ENCODE measurements around the gene LRBA.

Gene LRBA

GRCh38 chr4:150252741-150253140 lies 762.3 kb downstream of the LRBA start:
- Histone ChIP-seq H3K4me3 (ENCODE audit: low read length in 2 of 2) (no peak overlapping the region), H3K9me3 (ENCODE audit: control insufficient read depth in 2 of 2, low read length in 2 of 2) (no peaks in the 10 kb centered on the region), H3K27me3 (ENCODE audit: control insufficient read depth in 1 of 2, insufficient read depth in 2 of 2, low read length in 2 of 2) (no peaks in the 10 kb centered on the region), H3K4me1 (ENCODE audit: control insufficient read depth, insufficient read depth, low read length) (peaks cover 15% of the 10 kb centered on the region), H3K27ac (ENCODE audit: low read length) (peak overlapping the region; percentile 46), H3K36me3 (ENCODE audit: control insufficient read depth in 2 of 2, insufficient read depth in 2 of 2, low read length in 2 of 2) (peaks cover 31 to 44% of the 10 kb centered on the region in 2 donors), H3K9ac (ENCODE audit: low read length in 2 of 2) (no peak overlapping the region)

DNA sequence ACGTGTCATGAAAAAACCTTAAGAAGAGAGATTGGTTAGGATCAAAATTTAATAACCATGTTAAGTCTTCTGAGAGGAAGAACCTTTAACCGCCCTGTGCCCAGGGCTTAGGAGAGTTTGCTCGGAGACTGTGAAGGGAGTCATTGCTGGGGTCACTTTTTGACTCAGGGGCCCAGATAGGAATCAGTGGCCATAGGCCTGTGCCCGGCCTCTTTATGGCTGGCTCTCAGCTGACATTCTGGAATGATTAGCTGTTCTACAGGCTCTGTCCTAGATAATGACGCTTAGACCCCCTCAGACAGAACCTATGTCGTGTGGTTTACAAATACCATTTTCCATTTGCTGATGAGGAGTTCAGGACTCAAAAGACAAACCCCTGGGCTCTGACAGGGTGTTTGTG lies 762.8 kb downstream of the LRBA start:
- Histone ChIP-seq H3K27me3 (ENCODE audit: control insufficient read depth in 1 of 2, insufficient read depth in 2 of 2, low read length in 2 of 2) (no peaks in the 10 kb centered on the region), H3K36me3 (ENCODE audit: control insufficient read depth in 2 of 2, insufficient read depth in 2 of 2, low read length in 2 of 2) (peaks cover 31 to 44% of the 10 kb centered on the region in 2 donors), H3K9me3 (ENCODE audit: control insufficient read depth in 2 of 2, low read length in 2 of 2) (no peaks in the 10 kb centered on the region), H3K4me3 (ENCODE audit: low read length in 2 of 2) (no peak overlapping the region), H3K9ac (ENCODE audit: low read length in 2 of 2) (no peak overlapping the region), H3K27ac (ENCODE audit: low read length) (peak overlapping the region; percentile 46), H3K4me1 (ENCODE audit: control insufficient read depth, insufficient read depth, low read length) (peaks cover 15% of the 10 kb centered on the region)

- peaks cover 31 to 41% of the 10 kb centered on the region in 2 donors for H3K36me3 ChIP-seq (ENCODE audit: control insufficient read depth in 2 of 2, insufficient read depth in 2 of 2, low read length in 2 of 2)
- no peaks in the 10 kb centered on the region for H3K27me3 ChIP-seq (ENCODE audit: control insufficient read depth in 1 of 2, insufficient read depth in 2 of 2, low read length in 2 of 2)
- H3K4me1 ChIP-seq (ENCODE audit: control insufficient read depth, insufficient read depth, low read length): peaks cover 15% of the 10 kb centered on the region
- H3K9me3 ChIP-seq (ENCODE audit: control insufficient read depth in 2 of 2, low read length in 2 of 2): no peaks in the 10 kb centered on the region
- no peak overlapping the region for H3K4me3 ChIP-seq (ENCODE audit: low read length in 2 of 2)
- H3K9ac ChIP-seq (ENCODE audit: low read length in 2 of 2): no peak overlapping the region
- peak overlapping the region; percentile 46 for H3K27ac ChIP-seq (ENCODE audit: low read length)
Measured at GRCh38 chr4:150251752-150252190, 763.3 kb downstream of the LRBA start.

GRCh38 chr4:150250998-150251651 lies 764.0 kb downstream of the LRBA start:
- H3K27me3 ChIP-seq (ENCODE audit: control insufficient read depth in 1 of 2, insufficient read depth in 2 of 2, low read length in 2 of 2): no peaks in the 10 kb centered on the region
- no peak overlapping the region for H3K4me3 ChIP-seq (ENCODE audit: low read length in 2 of 2)
- H3K27ac ChIP-seq (ENCODE audit: low read length): no peak overlapping the region
- no peak overlapping the region for H3K9ac ChIP-seq (ENCODE audit: low read length in 2 of 2)
- H3K9me3 ChIP-seq (ENCODE audit: control insufficient read depth in 2 of 2, low read length in 2 of 2): no peaks in the 10 kb centered on the region
- peaks cover 15% of the 10 kb centered on the region for H3K4me1 ChIP-seq (ENCODE audit: control insufficient read depth, insufficient read depth, low read length)
- H3K36me3 ChIP-seq (ENCODE audit: control insufficient read depth in 2 of 2, insufficient read depth in 2 of 2, low read length in 2 of 2): peaks cover 29 to 40% of the 10 kb centered on the region in 2 donors

DNA sequence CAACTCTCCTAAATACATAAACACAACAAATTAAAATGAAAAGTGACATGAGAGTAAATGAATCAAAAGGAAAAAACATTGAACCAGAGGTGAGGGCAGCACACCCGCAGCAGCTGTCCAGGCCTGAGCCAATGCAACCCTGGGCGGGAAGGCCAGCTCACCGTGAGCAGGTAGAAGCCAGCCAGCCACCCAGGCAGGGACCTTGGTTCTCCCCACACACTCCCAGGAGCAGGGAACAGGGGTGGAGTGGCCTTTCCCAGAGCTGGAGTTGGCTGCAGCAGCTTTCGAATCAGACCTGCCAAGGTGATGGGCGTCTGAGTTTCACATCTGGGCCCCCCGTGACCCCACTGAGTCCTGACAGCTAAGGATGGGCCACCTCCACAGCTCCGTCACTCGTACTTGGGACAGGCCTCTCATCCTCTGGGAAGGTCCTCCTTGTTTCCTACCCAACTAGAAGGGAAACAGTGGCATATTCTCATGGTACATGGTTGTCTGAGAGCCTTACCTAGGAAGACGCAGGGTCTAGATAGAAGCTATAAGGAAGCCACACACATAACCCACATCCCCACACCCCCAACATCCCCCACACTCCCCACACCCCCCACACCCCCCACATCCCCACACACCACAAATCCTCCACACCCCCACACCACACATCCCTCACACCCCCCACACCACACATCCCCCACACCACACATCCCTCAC lies 764.6 kb downstream of the LRBA start:
- H3K36me3 ChIP-seq (ENCODE audit: control insufficient read depth in 2 of 2, insufficient read depth in 2 of 2, low read length in 2 of 2): peaks cover 27 to 40% of the 10 kb centered on the region in 2 donors
- H3K27me3 ChIP-seq (ENCODE audit: control insufficient read depth in 1 of 2, insufficient read depth in 2 of 2, low read length in 2 of 2): no peaks in the 10 kb centered on the region
- H3K9me3 ChIP-seq (ENCODE audit: control insufficient read depth in 2 of 2, low read length in 2 of 2): no peaks in the 10 kb centered on the region
- H3K27ac ChIP-seq (ENCODE audit: low read length): no peak overlapping the region
- H3K4me3 ChIP-seq (ENCODE audit: low read length in 2 of 2): no peak overlapping the region
- H3K9ac ChIP-seq (ENCODE audit: low read length in 2 of 2): no peak overlapping the region
- H3K4me1 ChIP-seq (ENCODE audit: control insufficient read depth, insufficient read depth, low read length): peaks cover 8% of the 10 kb centered on the region

DNA sequence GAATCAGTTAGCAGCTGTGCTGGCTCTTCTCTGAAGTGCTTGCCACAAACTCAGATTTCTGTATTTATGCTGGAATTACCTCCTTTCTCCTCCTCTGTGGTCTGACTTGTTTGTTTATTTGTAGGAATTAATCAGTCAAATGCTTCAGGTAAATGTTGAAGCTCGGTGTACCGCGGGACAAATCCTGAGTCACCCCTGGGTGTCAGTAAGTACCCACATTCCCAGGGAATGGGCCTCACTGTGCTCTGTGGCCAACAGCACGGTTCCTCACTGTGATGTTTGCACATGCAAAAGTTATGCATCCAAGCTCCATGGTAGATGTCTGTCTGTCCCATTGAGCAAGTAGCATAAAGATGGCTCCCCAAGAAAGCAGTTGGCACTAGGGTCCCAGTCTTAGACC lies 766.9 kb downstream of the LRBA start:
- no peak overlapping the region for H3K27ac ChIP-seq (ENCODE audit: low read length)
- no peaks in the 10 kb centered on the region for H3K9me3 ChIP-seq (ENCODE audit: control insufficient read depth in 2 of 2, low read length in 2 of 2)
- H3K36me3 ChIP-seq (ENCODE audit: control insufficient read depth in 2 of 2, insufficient read depth in 2 of 2, low read length in 2 of 2): peaks cover 19 to 30% of the 10 kb centered on the region in 2 donors
- no peak overlapping the region for H3K9ac ChIP-seq (ENCODE audit: low read length in 2 of 2)
- H3K4me3 ChIP-seq (ENCODE audit: low read length in 2 of 2): no peak overlapping the region
- peaks cover 5% of the 10 kb centered on the region for H3K4me1 ChIP-seq (ENCODE audit: control insufficient read depth, insufficient read depth, low read length)
- H3K27me3 ChIP-seq (ENCODE audit: control insufficient read depth in 1 of 2, insufficient read depth in 2 of 2, low read length in 2 of 2): no peaks in the 10 kb centered on the region

DNA sequence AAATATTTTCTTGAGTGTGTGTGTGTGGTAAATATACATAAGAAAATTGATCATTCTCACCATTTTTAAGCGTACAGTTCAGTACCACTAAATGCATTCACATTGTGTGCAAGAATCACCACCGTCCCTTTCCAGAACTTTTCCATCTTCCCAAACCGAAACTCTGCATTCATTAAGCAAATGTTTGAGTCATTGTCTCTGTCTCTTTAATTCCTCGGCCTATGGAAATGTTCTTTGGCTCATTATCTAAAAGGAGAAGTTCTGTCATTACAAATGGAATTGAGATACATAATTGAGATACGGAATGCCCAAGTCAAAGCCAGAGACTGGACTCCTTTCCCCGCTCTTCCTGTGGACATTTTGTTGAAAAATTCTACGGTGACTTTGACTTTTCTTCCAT lies 767.9 kb downstream of the LRBA start:
- Histone ChIP-seq H3K4me3 (ENCODE audit: low read length in 2 of 2) (no peak overlapping the region), H3K9me3 (ENCODE audit: control insufficient read depth in 2 of 2, low read length in 2 of 2) (no peaks in the 10 kb centered on the region), H3K36me3 (ENCODE audit: control insufficient read depth in 2 of 2, insufficient read depth in 2 of 2, low read length in 2 of 2) (peaks cover 16 to 23% of the 10 kb centered on the region in 2 donors), H3K9ac (ENCODE audit: low read length in 2 of 2) (no peak overlapping the region), H3K27ac (ENCODE audit: low read length) (no peak overlapping the region), H3K4me1 (ENCODE audit: control insufficient read depth, insufficient read depth, low read length) (peaks cover 7% of the 10 kb centered on the region), H3K27me3 (ENCODE audit: control insufficient read depth in 1 of 2, insufficient read depth in 2 of 2, low read length in 2 of 2) (no peaks in the 10 kb centered on the region)

- Histone ChIP-seq H3K9me3 (ENCODE audit: control insufficient read depth in 2 of 2, low read length in 2 of 2) (no peaks in the 10 kb centered on the region), H3K4me1 (ENCODE audit: control insufficient read depth, insufficient read depth, low read length) (peaks cover 2% of the 10 kb centered on the region), H3K27ac (ENCODE audit: low read length) (no peak overlapping the region), H3K9ac (ENCODE audit: low read length in 2 of 2) (no peak overlapping the region), H3K4me3 (ENCODE audit: low read length in 2 of 2) (no peak overlapping the region), H3K27me3 (ENCODE audit: control insufficient read depth in 1 of 2, insufficient read depth in 2 of 2, low read length in 2 of 2) (no peaks in the 10 kb centered on the region), H3K36me3 (ENCODE audit: control insufficient read depth in 2 of 2, insufficient read depth in 2 of 2, low read length in 2 of 2) (peaks cover 13 to 21% of the 10 kb centered on the region in 2 donors)
Measured at GRCh38 chr4:150244600-150244999, 770.5 kb downstream of the LRBA start.

DNA sequence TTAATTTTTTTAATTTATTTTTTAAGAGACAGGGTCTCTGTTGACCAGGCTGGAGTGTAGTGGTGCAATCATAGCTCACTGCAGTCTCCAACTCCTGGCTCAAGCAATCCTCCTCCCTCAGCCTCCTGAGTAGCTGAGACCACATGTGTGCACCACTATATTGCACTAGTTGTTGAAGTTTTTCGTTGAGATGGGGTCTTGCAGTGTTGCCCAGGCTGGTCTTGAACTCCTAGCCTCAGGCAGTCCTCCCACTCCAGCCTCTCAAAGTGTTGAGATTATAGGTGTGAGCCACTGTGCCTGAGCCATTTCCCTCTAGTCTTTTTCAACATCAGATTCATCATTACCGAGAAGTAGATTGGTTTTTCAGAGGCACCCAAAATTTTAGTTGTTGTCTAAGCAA lies 771.2 kb downstream of the LRBA start:
- H3K27ac ChIP-seq (ENCODE audit: low read length): no peak overlapping the region
- H3K36me3 ChIP-seq (ENCODE audit: control insufficient read depth in 2 of 2, insufficient read depth in 2 of 2, low read length in 2 of 2): peaks cover 13 to 17% of the 10 kb centered on the region in 2 donors
- no peak overlapping the region for H3K9ac ChIP-seq (ENCODE audit: low read length in 2 of 2)
- H3K4me1 ChIP-seq (ENCODE audit: control insufficient read depth, insufficient read depth, low read length): peaks cover 2% of the 10 kb centered on the region
- H3K27me3 ChIP-seq (ENCODE audit: control insufficient read depth in 1 of 2, insufficient read depth in 2 of 2, low read length in 2 of 2): no peaks in the 10 kb centered on the region
- H3K4me3 ChIP-seq (ENCODE audit: low read length in 2 of 2): no peak overlapping the region
- H3K9me3 ChIP-seq (ENCODE audit: control insufficient read depth in 2 of 2, low read length in 2 of 2): no peaks in the 10 kb centered on the region

GRCh38 chr4:150242820-150243458 lies 772.1 kb downstream of the LRBA start:
- Histone ChIP-seq H3K9me3 (ENCODE audit: control insufficient read depth in 2 of 2, low read length in 2 of 2) (no peaks in the 10 kb centered on the region), H3K36me3 (ENCODE audit: control insufficient read depth in 2 of 2, insufficient read depth in 2 of 2, low read length in 2 of 2) (peaks cover 6 to 7% of the 10 kb centered on the region in 2 donors), H3K27me3 (ENCODE audit: control insufficient read depth in 1 of 2, insufficient read depth in 2 of 2, low read length in 2 of 2) (no peaks in the 10 kb centered on the region), H3K9ac (ENCODE audit: low read length in 2 of 2) (no peak overlapping the region), H3K4me1 (ENCODE audit: control insufficient read depth, insufficient read depth, low read length) (peaks cover 2% of the 10 kb centered on the region), H3K27ac (ENCODE audit: low read length) (no peak overlapping the region), H3K4me3 (ENCODE audit: low read length in 2 of 2) (no peak overlapping the region)

Measured in stomach smooth muscle (tissue), 2 donors.